Umbilical cord (tissue), 2 donors: ENCODE data around the gene NTSR1. TPM values are rescaled to one million over a fixed set of nuclear protein-coding genes. Genes with fewer than 3 reads are reported as not detected.

ENCODE experiments used
- DNase-seq: peaks from one replicate; pipeline ENCODE4 v3.0.0-alpha.2; 2015; ENCODE audit warnings: low spot score
- total RNA-seq: library from RNA; depleted of rRNA; stranded (reverse); fragments of >200 nt; gene quantifications from one replicate; pipeline ENCODE4 v1.2.3, GENCODE V29; 2014; ENCODE audit warnings: low replicate concordance; ENCODE audit not compliant: insufficient read depth

The NTSR1 gene
- 1.4 TPM for total RNA-seq

- no peak for DNase-seq
Measured at GRCh38 chr20:62708591-62709536, at the start of gene NTSR1. TSS of gene NTSR1 (plus strand) at chr20:62708836. CDS start at chr20:62709208, 372 bp downstream.

GRCh38 chr20:62659488-62660239, 49.0 kb upstream of the NTSR1 start:
- DNase-seq = no peak

GRCh38 chr20:62660240-62660615, 48.4 kb upstream of the NTSR1 start:
- DNase-seq = no peak

- DNase-seq = no peak
Measured at GRCh38 chr20:62660768-62661167, 47.9 kb upstream of the NTSR1 start.

- DNase-seq = peak; percentile 47
Measured at GRCh38 chr20:62661647-62662046, 47.0 kb upstream of the NTSR1 start.

- peak; percentile 42 for DNase-seq
Measured at GRCh38 chr20:62662422-62662821, 46.2 kb upstream of the NTSR1 start.

- no peak for DNase-seq
Measured at GRCh38 chr20:62663145-62664018, 45.3 kb upstream of the NTSR1 start.

GRCh38 chr20:62664019-62664971, 44.3 kb upstream of the NTSR1 start:
- DNase-seq = no peak

- no peak for DNase-seq
Measured at GRCh38 chr20:62665153-62665754, 43.4 kb upstream of the NTSR1 start.

GRCh38 chr20:62665826-62666735, 42.6 kb upstream of the NTSR1 start:
- no peak for DNase-seq

- DNase-seq = no peak
Measured at GRCh38 chr20:62666736-62667529, 41.7 kb upstream of the NTSR1 start.

- no peak for DNase-seq
Measured at GRCh38 chr20:62667530-62668440, 40.9 kb upstream of the NTSR1 start.

GRCh38 chr20:62668441-62669027, 40.1 kb upstream of the NTSR1 start:
- DNase-seq = peak; percentile 86

- DNase-seq = peak; percentile 52
Measured at GRCh38 chr20:62669249-62669648, 39.4 kb upstream of the NTSR1 start.

- DNase-seq = no peak
Measured at GRCh38 chr20:62670156-62670555, 38.5 kb upstream of the NTSR1 start.

GRCh38 chr20:62670998-62671397, 37.6 kb upstream of the NTSR1 start:
- DNase-seq = no peak

- DNase-seq = no peak
Measured at GRCh38 chr20:62671765-62672164, 36.9 kb upstream of the NTSR1 start.
